Upper lobe of left lung (tissue), 4 donors: Measurements from ENCODE around the gene ZBTB38.

Experiments used
- EP300 ChIP-seq, 4 donors: sonication (generic); formaldehyde crosslinking; IDR thresholded peaks; one replicate each; pipeline ENCODE4 v1.5.1; 2017; ENCODE audit warnings: antibody characterized with exemption in 4 of 4, control low read depth in 2 of 4
- POLR2A ChIP-seq, 4 donors: fragments of 450-650 bp; IDR thresholded peaks; one replicate each; pipeline ENCODE4 v1.5.1; 2016 to 2017; ENCODE audit warnings: antibody characterized with exemption in 4 of 4, mild to moderate bottlenecking in 2 of 4
- POLR2AphosphoS5 ChIP-seq, 2 donors: sonication (generic); formaldehyde crosslinking; IDR thresholded peaks; one replicate each; pipeline ENCODE4 v1.5.1; 2017; ENCODE audit warnings: antibody characterized with exemption in 2 of 2
- TF ChIP-seq, protein P1 (sequence below), 6 experiments: fragments of 450-650 bp in 4 of 6; fragments of 200-600 bp in 2 of 6; sonication (generic) in 2 of 6; IDR thresholded peaks; one replicate each; pipeline ENCODE4 v1.5.1; 2016 to 2019; ENCODE audit warnings: antibody characterized with exemption in 6 of 6

DNA sequence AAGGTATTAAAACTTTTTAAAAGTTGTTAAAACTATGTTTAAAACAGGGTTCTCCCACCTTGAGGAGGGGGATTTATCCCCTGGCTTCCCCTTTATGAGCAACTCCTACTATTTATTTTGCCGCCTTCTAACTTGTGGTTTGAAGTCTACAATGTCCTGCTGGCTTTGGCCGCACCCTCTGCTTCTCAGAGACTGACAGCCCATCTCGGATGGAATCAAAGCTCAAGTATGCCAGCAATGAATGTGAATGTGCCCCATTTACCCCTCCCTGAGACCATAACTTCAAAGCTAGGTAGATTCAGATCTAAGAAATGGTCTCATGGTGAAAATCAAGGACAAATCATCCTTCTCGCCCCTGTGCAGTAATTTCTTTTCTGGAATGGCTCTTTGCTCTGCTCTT is 10.3 kb downstream of the ZBTB38 start:
- TF ChIP-seq, protein P1, sequence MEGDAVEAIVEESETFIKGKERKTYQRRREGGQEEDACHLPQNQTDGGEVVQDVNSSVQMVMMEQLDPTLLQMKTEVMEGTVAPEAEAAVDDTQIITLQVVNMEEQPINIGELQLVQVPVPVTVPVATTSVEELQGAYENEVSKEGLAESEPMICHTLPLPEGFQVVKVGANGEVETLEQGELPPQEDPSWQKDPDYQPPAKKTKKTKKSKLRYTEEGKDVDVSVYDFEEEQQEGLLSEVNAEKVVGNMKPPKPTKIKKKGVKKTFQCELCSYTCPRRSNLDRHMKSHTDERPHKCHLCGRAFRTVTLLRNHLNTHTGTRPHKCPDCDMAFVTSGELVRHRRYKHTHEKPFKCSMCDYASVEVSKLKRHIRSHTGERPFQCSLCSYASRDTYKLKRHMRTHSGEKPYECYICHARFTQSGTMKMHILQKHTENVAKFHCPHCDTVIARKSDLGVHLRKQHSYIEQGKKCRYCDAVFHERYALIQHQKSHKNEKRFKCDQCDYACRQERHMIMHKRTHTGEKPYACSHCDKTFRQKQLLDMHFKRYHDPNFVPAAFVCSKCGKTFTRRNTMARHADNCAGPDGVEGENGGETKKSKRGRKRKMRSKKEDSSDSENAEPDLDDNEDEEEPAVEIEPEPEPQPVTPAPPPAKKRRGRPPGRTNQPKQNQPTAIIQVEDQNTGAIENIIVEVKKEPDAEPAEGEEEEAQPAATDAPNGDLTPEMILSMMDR (IDR thresholded peaks at IDR 0.05): no peak
- TF ChIP-seq POLR2A (IDR thresholded peaks at IDR 0.05) (no peak), EP300 (IDR thresholded peaks at IDR 0.05) (no peak), POLR2AphosphoS5 (IDR thresholded peaks at IDR 0.05) (no peak)
